Measurements from ENCODE around the gene MAPK8IP1.
A peak's percentile ranks its signal among the peaks of the same experiment; 100 is the strongest.

MAPK8IP1 gene

DNA sequence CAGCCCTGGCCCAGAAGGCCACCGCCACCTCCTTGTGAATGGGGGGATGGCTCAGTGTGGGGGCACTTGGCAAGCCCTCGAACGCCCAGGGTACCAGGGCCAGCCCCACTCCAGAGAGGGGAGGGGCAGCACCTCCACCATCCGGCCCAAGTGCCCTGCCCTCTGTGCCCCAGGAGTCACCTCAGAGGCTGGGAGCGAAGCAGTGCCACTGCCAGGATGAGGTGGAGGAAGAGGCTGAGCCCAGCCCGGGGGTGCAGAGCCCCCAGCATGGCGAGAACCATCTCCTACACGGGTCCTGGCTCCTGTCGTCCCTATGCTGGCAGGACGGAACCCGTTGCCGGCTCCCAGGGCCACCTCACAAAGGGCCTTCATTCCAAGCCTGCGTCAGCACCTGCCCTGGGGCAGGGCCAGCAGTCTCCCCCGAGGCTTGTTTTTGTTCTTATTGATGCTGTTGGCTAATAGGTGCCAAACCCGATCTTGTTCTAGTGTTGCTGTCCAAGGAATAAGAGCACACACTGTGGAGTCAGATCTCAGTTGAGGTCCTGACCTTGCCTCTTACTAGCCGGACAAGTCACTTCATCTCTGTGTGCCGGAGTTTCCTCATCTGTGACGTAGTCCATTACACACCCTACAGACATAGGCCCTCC lies 21.6 kb downstream of the MAPK8IP1 start, which contains the start of gene FREY1:
TSS of gene FREY1 (minus strand) at position 307 of the 647 bp plus-strand sequence. CDS start at position 281, 26 bp downstream.
- TF ChIP-seq, protein P1, sequence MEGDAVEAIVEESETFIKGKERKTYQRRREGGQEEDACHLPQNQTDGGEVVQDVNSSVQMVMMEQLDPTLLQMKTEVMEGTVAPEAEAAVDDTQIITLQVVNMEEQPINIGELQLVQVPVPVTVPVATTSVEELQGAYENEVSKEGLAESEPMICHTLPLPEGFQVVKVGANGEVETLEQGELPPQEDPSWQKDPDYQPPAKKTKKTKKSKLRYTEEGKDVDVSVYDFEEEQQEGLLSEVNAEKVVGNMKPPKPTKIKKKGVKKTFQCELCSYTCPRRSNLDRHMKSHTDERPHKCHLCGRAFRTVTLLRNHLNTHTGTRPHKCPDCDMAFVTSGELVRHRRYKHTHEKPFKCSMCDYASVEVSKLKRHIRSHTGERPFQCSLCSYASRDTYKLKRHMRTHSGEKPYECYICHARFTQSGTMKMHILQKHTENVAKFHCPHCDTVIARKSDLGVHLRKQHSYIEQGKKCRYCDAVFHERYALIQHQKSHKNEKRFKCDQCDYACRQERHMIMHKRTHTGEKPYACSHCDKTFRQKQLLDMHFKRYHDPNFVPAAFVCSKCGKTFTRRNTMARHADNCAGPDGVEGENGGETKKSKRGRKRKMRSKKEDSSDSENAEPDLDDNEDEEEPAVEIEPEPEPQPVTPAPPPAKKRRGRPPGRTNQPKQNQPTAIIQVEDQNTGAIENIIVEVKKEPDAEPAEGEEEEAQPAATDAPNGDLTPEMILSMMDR (IDR thresholded peaks at IDR 0.05): no peak
- Mint-ChIP-seq H3K27ac (peak within 1 kb of the TSS; percentile 93), H3K27me3 (ENCODE audit: low read depth, poor library complexity) (no peaks in the 10 kb centered on the region), H3K36me3 (ENCODE audit: low read depth) (no peaks in the 10 kb centered on the region), H3K9me3 (no peaks in the 10 kb centered on the region), H3K4me3 (no peak within 1 kb of the TSS), H3K4me1 (peaks cover 11% of the 10 kb centered on the region)
- no peak for DNase-seq

- no peak for DNase-seq
- TF ChIP-seq, protein P1 (IDR thresholded peaks at IDR 0.05): no peak
- H3K9me3 Mint-ChIP-seq: no peaks in the 10 kb centered on the region
- H3K4me3 Mint-ChIP-seq: no peak overlapping the region
- no peak overlapping the region for H3K27ac Mint-ChIP-seq
- H3K27me3 Mint-ChIP-seq (ENCODE audit: low read depth, poor library complexity): no peaks in the 10 kb centered on the region
- no peaks in the 10 kb centered on the region for H3K36me3 Mint-ChIP-seq (ENCODE audit: low read depth)
- peaks cover 11% of the 10 kb centered on the region for H3K4me1 Mint-ChIP-seq
Measured at GRCh38 chr11:45907911-45908370, 22.5 kb downstream of the MAPK8IP1 start.

GRCh38 chr11:45909594-45910475 lies 24.4 kb downstream of the MAPK8IP1 start:
- Mint-ChIP-seq H3K4me1 (peaks cover 11% of the 10 kb centered on the region), H3K9me3 (no peaks in the 10 kb centered on the region), H3K36me3 (ENCODE audit: low read depth) (no peaks in the 10 kb centered on the region), H3K27ac (no peak overlapping the region), H3K27me3 (ENCODE audit: low read depth, poor library complexity) (no peaks in the 10 kb centered on the region), H3K4me3 (no peak overlapping the region)
- TF ChIP-seq, protein P1 (IDR thresholded peaks at IDR 0.05): no peak
- no peak for DNase-seq

GRCh38 chr11:45910623-45911022 lies 25.2 kb downstream of the MAPK8IP1 start:
- H3K4me3 Mint-ChIP-seq: no peak overlapping the region
- H3K4me1 Mint-ChIP-seq: peaks cover 11% of the 10 kb centered on the region
- TF ChIP-seq, protein P1 (IDR thresholded peaks at IDR 0.05): no peak
- H3K9me3 Mint-ChIP-seq: no peaks in the 10 kb centered on the region
- H3K27me3 Mint-ChIP-seq (ENCODE audit: low read depth, poor library complexity): no peaks in the 10 kb centered on the region
- H3K27ac Mint-ChIP-seq: no peak overlapping the region
- no peaks in the 10 kb centered on the region for H3K36me3 Mint-ChIP-seq (ENCODE audit: low read depth)
- DNase-seq: no peak

DNA sequence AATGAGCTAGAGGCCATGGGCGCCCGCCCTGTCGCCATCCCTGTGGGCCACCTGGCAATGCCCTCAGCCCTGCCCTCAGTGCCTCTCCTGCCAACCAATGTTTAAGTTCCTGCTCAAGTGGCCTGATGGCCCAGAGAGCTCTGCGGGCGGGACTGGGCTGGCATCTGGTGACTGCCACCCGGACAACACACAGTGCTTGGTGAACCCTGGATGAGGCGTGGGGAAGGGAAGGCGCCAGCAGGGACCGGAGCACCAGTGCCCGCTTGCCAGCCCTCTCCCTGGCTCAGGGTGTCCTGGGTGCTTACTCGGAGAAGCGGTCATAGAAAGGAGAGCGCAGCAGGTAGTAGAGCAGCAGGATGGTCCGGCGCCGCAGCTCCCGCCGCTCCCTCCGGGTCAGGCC lies 28.1 kb downstream of the MAPK8IP1 start:
- H3K36me3 Mint-ChIP-seq (ENCODE audit: low read depth): no peaks in the 10 kb centered on the region
- H3K27ac Mint-ChIP-seq: no peak overlapping the region
- DNase-seq: no peak
- H3K27me3 Mint-ChIP-seq (ENCODE audit: low read depth, poor library complexity): no peaks in the 10 kb centered on the region
- TF ChIP-seq, protein P1 (IDR thresholded peaks at IDR 0.05): no peak
- H3K9me3 Mint-ChIP-seq: no peaks in the 10 kb centered on the region
- H3K4me3 Mint-ChIP-seq: no peak overlapping the region
- H3K4me1 Mint-ChIP-seq: peaks cover 15% of the 10 kb centered on the region

Data from nephron progenitor cell (in vitro differentiated cells).